Naive thymus-derived CD4-positive, alpha-beta T cell (primary cell): ENCODE measurements around the gene LRFN4. TPM values are rescaled to one million over a fixed set of nuclear protein-coding genes. Genes with fewer than 3 reads are reported as not detected.
A peak's percentile ranks its signal among the peaks of the same experiment; 100 is the strongest.

Experiments used
- ATAC-seq: fragments of 150-1000 bp; cut with Tn5 transposase; 2 replicates; pipeline ENCODE4 v1.10.0; 2021; ENCODE audit warnings: mild to moderate bottlenecking, moderate library complexity
- CTCF ChIA-PET: fragments of 350-600 bp; sonication (Branson Sonifier 250); formaldehyde crosslinking; loops from one replicate; lab custom pipeline; 2021; ENCODE audit warnings: antibody characterized with exemption; lab: Charles Lee
- POLR2A ChIA-PET: fragments of 350-600 bp; sonication (Branson Sonifier 250); formaldehyde crosslinking; loops from one replicate; lab custom pipeline; 2021; ENCODE audit warnings: antibody characterized with exemption, inconsistent platforms; lab: Charles Lee
- DNase-seq, 9 donors: peaks; one replicate each; pipeline versions ENCODE4 v3.0.0 to v3.0.0-alpha.2; 2020 to 2022; ENCODE audit warnings: mixed read lengths in 1 of 9
- H3K27ac ChIP-seq: one replicate; pipeline ENCODE4 v1.7.0; 2013; ENCODE audit warnings: mild to moderate bottlenecking, low read depth, low read length, moderate library complexity
- H3K27me3 ChIP-seq, 2 donors: one replicate each; pipeline ENCODE4 v1.7.0; 2013; ENCODE audit warnings: low read length in 2 of 2, mild to moderate bottlenecking in 2 of 2, moderate library complexity in 2 of 2; ENCODE audit not compliant: control insufficient read depth in 2 of 2, insufficient read depth in 2 of 2
- H3K36me3 ChIP-seq, 3 experiments: 1 replicate in 2 of 3; 2 replicates in 1 of 3; pipeline ENCODE4 v1.7.0; 2013; ENCODE audit warnings: low read length in 3 of 3, mild to moderate bottlenecking in 3 of 3, moderate library complexity in 1 of 3; ENCODE audit not compliant: insufficient read depth in 3 of 3, control insufficient read depth in 2 of 3
- H3K4me1 ChIP-seq, 2 donors: one replicate each; pipeline ENCODE4 v1.7.0; 2013; ENCODE audit warnings: low read length in 2 of 2, mild to moderate bottlenecking in 2 of 2, moderate library complexity in 1 of 2; ENCODE audit not compliant: control insufficient read depth in 2 of 2, insufficient read depth in 2 of 2
- H3K4me3 ChIP-seq: 2 replicates; pipeline ENCODE4 v1.7.0; 2013; ENCODE audit warnings: mild to moderate bottlenecking, low read length
- H3K9me3 ChIP-seq, 3 experiments: 1 replicate in 2 of 3; 2 replicates in 1 of 3; pipeline ENCODE4 v1.7.0; 2013; ENCODE audit warnings: low read length in 3 of 3; ENCODE audit not compliant: control insufficient read depth in 2 of 3
- H3K27ac Mint-ChIP-seq, 9 donors: one replicate each; pipeline ENCODE4 v1.8.0; 2020 to 2022; ENCODE audit warnings: mixed read lengths in 9 of 9, mild to moderate bottlenecking in 8 of 9, moderate library complexity in 5 of 9, inconsistent platforms in 2 of 9
- H3K27me3 Mint-ChIP-seq, 5 donors: one replicate each; pipeline ENCODE4 v1.8.0; 2021 to 2022; ENCODE audit warnings: mixed read lengths in 5 of 5, mild to moderate bottlenecking in 1 of 5
- H3K36me3 Mint-ChIP-seq, 5 donors: one replicate each; pipeline ENCODE4 v1.8.0; 2020 to 2022; ENCODE audit warnings: mixed read lengths in 5 of 5, mild to moderate bottlenecking in 3 of 5, inconsistent platforms in 1 of 5
- H3K4me1 Mint-ChIP-seq, 7 donors: one replicate each; pipeline ENCODE4 v1.8.0; 2020 to 2022; ENCODE audit warnings: mixed read lengths in 7 of 7, mild to moderate bottlenecking in 3 of 7, inconsistent platforms in 1 of 7
- H3K4me3 Mint-ChIP-seq, 10 donors: one replicate each; pipeline ENCODE4 v1.8.0; 2020 to 2022; ENCODE audit warnings: mild to moderate bottlenecking in 10 of 10, mixed read lengths in 10 of 10, moderate library complexity in 6 of 10, inconsistent platforms in 2 of 10
- H3K9me3 Mint-ChIP-seq, 11 donors: one replicate each; pipeline ENCODE4 v1.8.0; 2020 to 2022; ENCODE audit warnings: mixed read lengths in 11 of 11, mild to moderate bottlenecking in 4 of 11, inconsistent platforms in 1 of 11, moderate library complexity in 1 of 11
- intact Hi-C, 2 donors: fragments of 100-400 bp; cut with micrococcal nuclease; formaldehyde crosslinking; loops; one replicate each; pipeline ENCODE4 v1.15.1; 2023
- polyA plus RNA-seq, 2 donors: library from polyadenylated mRNA; unstranded; fragments of 300-500 nt; fragmentation: Illumina TruSeq; gene quantifications; one replicate each; pipeline ENCODE4 v1.2.3, GENCODE V29; 2021
- total RNA-seq, 6 experiments: library from RNA in 5 of 6; stranded (reverse) in 5 of 6; gene quantifications; 1 replicate in 5 of 6; 2 replicates in 1 of 6; pipeline ENCODE4 v1.2.3 and lab custom pipeline; 2021 to 2026

The LRFN4 gene
- total and polyA plus RNA-seq, 7 experiments from 2014 or later, result 0.84 to 21.2 (median 1.6) TPM; not detected in 2

DNA sequence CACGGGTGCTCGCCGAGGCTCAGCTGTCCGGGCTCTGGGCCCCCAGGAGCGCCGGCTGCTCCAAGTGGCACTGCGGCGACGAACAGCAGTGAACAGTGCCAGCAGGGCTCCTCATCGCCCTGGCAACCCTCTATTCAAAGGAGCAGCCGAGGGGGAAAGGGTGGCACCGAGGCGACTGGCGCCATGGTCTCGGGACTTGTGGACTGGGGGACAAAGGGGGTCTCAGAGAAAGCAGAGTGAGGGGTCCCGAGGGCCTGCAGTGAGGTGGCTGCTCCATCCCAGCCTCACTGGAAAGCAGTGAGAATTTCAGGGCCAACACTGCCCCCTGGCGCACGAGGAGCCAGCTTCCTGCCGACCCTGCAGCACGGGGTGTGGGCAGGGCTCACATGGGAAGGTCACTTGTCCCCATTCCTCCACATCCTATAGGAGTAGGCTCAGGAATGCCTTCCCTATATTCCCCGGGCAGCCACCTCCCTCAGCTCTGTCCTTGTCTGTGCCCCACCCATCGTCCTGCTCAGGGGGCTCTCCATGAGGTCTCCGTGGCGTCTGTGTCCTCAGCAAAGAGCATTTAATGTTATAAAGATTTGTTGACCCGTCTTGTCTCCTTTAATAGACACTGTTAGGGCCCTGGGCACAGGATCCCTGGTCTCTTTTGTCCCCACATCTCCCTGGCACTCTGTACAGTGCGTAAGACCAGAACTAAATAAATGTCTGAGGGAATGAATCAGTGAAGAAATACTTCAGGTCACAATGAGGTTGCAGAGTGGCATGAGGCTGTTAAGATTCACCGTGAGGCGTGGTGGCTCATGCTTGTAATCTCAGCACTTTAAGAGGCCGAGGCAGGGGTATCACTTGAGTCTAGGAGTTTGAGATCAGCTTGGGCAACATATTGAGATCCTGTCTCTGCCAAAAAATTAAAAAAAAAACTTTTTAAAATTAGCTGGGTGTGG is 26.4 kb downstream of the LRFN4 start:
- no peaks in the 10 kb centered on the region for H3K9me3 Mint-ChIP-seq
- DNase-seq (peak in 8 of 9 donors; percentile 37 to 68 (median 48)), ATAC-seq (peak; percentile 72)
- intact Hi-C loops, result loop anchor here (1.0 kb wide), 1 partner anchor 189 kb away; no protein-coding TSS in a partner anchor
- H3K27ac ChIP-seq, result no peak overlapping the region
- no peak overlapping the region for H3K4me3 ChIP-seq
- peaks cover 0 to 3% (median 0%) of the 10 kb centered on the region in 5 donors for H3K36me3 Mint-ChIP-seq
- no peak overlapping the region for H3K4me3 Mint-ChIP-seq
- H3K27me3 Mint-ChIP-seq, result no peaks in the 10 kb centered on the region
- no peaks in the 10 kb centered on the region for H3K36me3 ChIP-seq
- ChIA-PET CTCF (interaction anchor here (0.8 to 2.3 kb wide), 2 partner anchors 13 to 180 kb away, joined by 3 to 6 read pairs; no protein-coding TSS in a partner anchor), POLR2A (no interaction called here)
- H3K27ac Mint-ChIP-seq, result no peak overlapping the region
- peaks cover 8 to 29% (median 20%) of the 10 kb centered on the region in 7 donors for H3K4me1 Mint-ChIP-seq
- no peaks in the 10 kb centered on the region for H3K9me3 ChIP-seq
- H3K4me1 ChIP-seq, result peaks cover 0 to 15% of the 10 kb centered on the region in 2 donors
- H3K27me3 ChIP-seq, result no peaks in the 10 kb centered on the region

DNA sequence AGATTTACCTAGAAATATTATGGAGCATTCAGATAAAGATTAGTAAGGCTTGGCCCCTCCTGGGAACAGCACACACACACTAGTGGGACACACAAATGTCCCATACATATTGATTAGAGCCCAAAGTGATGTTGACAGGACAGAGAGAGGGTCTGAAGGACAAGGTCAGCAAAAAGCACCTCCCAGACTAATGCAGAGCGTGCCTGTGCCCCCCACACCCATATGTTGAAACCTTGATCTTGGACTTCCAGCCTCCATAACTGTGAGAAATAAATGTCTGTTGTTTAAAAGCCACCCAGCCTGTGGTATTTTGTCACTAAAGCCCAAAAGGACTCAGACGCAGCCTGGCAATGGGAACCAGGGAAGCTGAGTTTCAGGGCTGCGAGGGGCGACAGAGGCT is 27.6 kb downstream of the LRFN4 start:
- H3K36me3 ChIP-seq, result no peaks in the 10 kb centered on the region
- peaks cover 8 to 29% (median 18%) of the 10 kb centered on the region in 7 donors for H3K4me1 Mint-ChIP-seq
- H3K4me3 Mint-ChIP-seq, result no peak overlapping the region
- no peak overlapping the region for H3K27ac Mint-ChIP-seq
- H3K9me3 ChIP-seq, result no peaks in the 10 kb centered on the region
- peaks cover 0 to 15% of the 10 kb centered on the region in 2 donors for H3K4me1 ChIP-seq
- no peaks in the 10 kb centered on the region for H3K27me3 Mint-ChIP-seq
- DNase-seq (no peak), ATAC-seq (no peak)
- no peak overlapping the region for H3K4me3 ChIP-seq
- ChIA-PET CTCF (no interaction called here), POLR2A (no interaction called here)
- intact Hi-C loops, result no loop called here
- peaks cover 0 to 3% (median 0%) of the 10 kb centered on the region in 5 donors for H3K36me3 Mint-ChIP-seq
- H3K27me3 ChIP-seq, result no peaks in the 10 kb centered on the region
- H3K27ac ChIP-seq, result no peak overlapping the region
- no peaks in the 10 kb centered on the region for H3K9me3 Mint-ChIP-seq

DNA sequence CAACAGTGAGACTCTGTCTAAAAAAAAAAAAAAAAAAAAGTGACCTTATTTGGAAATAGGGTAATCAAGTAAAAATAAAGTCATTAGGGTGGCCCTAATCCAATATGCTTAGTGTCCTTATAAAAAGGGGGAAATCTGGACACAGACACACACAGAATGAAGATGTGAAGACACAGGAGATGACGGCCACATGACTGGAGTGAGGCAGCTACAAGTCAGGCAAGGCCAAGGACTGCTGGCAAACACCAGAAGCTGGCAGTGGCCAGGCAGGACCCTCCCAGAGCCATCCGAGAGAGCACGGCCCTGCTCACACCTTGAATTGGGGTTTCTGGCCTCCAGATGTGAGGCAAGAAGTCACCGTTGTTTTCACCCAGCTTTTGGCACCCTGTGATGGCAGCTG is 28.6 kb downstream of the LRFN4 start:
- no peaks in the 10 kb centered on the region for H3K27me3 Mint-ChIP-seq

DNA sequence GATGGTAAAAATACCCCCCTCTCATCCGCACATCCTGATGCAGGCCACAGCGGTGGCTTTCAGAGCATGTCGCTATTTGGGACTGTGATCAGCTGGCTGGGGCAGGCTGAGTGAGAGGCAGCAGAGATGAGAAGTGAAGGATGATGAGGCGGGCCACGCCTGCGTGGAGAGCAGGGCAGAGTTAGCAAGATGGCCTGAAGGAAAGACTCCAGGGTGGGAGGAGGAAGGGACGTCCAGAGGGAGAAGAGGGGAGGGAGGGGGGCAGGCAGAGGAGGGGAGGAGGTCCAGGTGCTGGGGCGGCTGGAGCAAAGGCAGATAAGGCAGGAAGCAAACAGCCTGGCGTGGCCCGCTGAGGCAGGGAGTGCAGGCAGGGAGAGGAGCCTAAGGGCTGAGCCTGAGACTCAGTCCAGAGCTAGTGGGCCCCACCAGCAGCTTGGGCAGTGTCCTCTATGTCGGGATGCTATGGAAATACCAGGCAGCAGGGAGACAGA is 29.1 kb downstream of the LRFN4 start:
- intact Hi-C loops, result no loop called here
- Mint-ChIP-seq H3K36me3 (peaks cover 0 to 3% (median 0%) of the 10 kb centered on the region in 5 donors), H3K4me3 (no peak overlapping the region), H3K27me3 (no peaks in the 10 kb centered on the region), H3K9me3 (no peaks in the 10 kb centered on the region), H3K4me1 (peaks cover 1 to 20% (median 6%) of the 10 kb centered on the region in 7 donors), H3K27ac (peak overlapping the region in 1 of 9 donors; percentile 62)
- CTCF ChIA-PET, result interaction anchor here (0.5 to 1.2 kb wide), 3 partner anchors 90 to 207 kb away, joined by 3 to 4 read pairs (median 3); no protein-coding TSS in a partner anchor
- Histone ChIP-seq H3K27me3 (no peaks in the 10 kb centered on the region), H3K4me1 (peaks cover 0 to 5% of the 10 kb centered on the region in 2 donors), H3K36me3 (no peaks in the 10 kb centered on the region), H3K4me3 (no peak overlapping the region), H3K27ac (no peak overlapping the region), H3K9me3 (no peaks in the 10 kb centered on the region)
- POLR2A ChIA-PET, result no interaction called here
- no peak for ATAC-seq
- no peak for DNase-seq

More for the DNA sequence above, 28.6 kb downstream of the LRFN4 start:
- H3K27ac Mint-ChIP-seq, result no peak overlapping the region
- no peaks in the 10 kb centered on the region for H3K27me3 ChIP-seq
- H3K9me3 ChIP-seq, result no peaks in the 10 kb centered on the region
- H3K36me3 Mint-ChIP-seq, result peaks cover 0 to 3% (median 0%) of the 10 kb centered on the region in 5 donors
- H3K4me1 ChIP-seq, result peaks cover 0 to 10% of the 10 kb centered on the region in 2 donors
- H3K4me1 Mint-ChIP-seq, result peaks cover 7 to 25% (median 11%) of the 10 kb centered on the region in 7 donors
- intact Hi-C loops, result no loop called here
- no peak for ATAC-seq
- POLR2A ChIA-PET, result no interaction called here
- no peak for DNase-seq
- no peak overlapping the region for H3K27ac ChIP-seq
- no peak overlapping the region for H3K4me3 ChIP-seq
- no peaks in the 10 kb centered on the region for H3K9me3 Mint-ChIP-seq
- H3K36me3 ChIP-seq, result no peaks in the 10 kb centered on the region
- no peak overlapping the region for H3K4me3 Mint-ChIP-seq
- CTCF ChIA-PET, result interaction anchor here (0.7 to 1.2 kb wide), 2 partner anchors 189 to 207 kb away, joined by 3 to 4 read pairs; no protein-coding TSS in a partner anchor

DNA sequence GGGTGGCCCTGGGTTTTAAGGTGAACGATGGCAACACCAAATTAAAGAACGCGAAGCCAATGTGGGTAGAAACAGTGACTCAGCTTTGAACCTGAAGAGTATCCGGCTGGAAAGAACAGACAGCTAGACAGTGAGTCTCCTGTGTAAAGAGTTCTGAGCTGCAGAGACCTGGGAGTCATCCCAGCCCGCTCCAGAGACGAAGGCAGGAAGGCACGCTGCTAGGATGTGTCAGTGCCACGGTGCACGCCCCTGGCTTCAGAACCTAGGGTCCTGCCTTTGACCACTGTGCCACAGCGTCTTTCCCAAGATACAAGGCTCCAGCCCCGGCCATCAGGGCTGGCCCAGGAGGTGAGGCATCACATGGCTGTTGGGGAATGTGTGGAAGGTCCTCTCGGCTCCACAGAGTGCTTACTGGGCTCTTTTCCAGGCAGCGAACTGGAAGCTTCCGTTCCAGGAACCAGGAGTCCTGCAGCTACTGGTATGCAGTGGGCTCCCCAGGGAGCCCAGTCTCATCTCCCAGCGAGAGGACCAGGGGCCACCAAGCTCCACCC is 29.9 kb downstream of the LRFN4 start:
- Histone ChIP-seq H3K27ac (no peak overlapping the region), H3K9me3 (no peaks in the 10 kb centered on the region), H3K4me3 (no peak overlapping the region), H3K36me3 (no peaks in the 10 kb centered on the region), H3K4me1 (no peaks in the 10 kb centered on the region), H3K27me3 (no peaks in the 10 kb centered on the region)
- no peak overlapping the region for H3K4me3 Mint-ChIP-seq
- no peaks in the 10 kb centered on the region for H3K27me3 Mint-ChIP-seq
- ChIA-PET POLR2A (no interaction called here), CTCF (interaction anchor here (0.5 to 0.9 kb wide), 2 partner anchors 22 to 91 kb away, joined by 3 read pairs; no protein-coding TSS in a partner anchor)
- peaks cover 0 to 3% (median 0%) of the 10 kb centered on the region in 5 donors for H3K36me3 Mint-ChIP-seq
- no peak overlapping the region for H3K27ac Mint-ChIP-seq
- peaks cover 0 to 14% (median 2%) of the 10 kb centered on the region in 7 donors for H3K4me1 Mint-ChIP-seq
- no peaks in the 10 kb centered on the region for H3K9me3 Mint-ChIP-seq
- DNase-seq (no peak), ATAC-seq (no peak)
- intact Hi-C loops, result no loop called here

DNA sequence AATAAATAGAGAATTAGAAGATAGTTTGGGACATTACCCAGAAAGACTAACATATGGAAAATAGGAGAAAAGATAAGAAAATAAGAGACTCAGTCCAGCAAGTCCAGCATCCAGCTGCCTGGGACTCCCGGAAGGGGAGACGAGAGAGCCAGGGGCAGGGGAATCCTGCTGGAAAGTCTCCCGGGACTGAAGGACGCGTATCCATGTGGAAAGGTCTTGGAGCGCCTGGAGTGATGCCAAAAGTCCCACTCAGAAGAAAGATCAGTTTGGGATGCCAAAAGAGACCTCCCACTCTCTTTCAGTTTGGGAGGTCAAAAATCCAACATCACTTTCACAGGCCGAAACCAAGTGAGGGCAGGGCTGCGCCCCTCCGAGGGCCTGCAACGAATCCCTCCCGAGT is 30.7 kb downstream of the LRFN4 start:
- Histone ChIP-seq H3K9me3 (no peaks in the 10 kb centered on the region), H3K36me3 (no peaks in the 10 kb centered on the region), H3K4me1 (no peaks in the 10 kb centered on the region), H3K27ac (no peak overlapping the region), H3K4me3 (no peak overlapping the region), H3K27me3 (no peaks in the 10 kb centered on the region)
- intact Hi-C loops, result no loop called here
- ChIA-PET POLR2A (no interaction called here), CTCF (interaction anchor here (0.9 kb wide), 1 partner anchor 23 kb away, joined by 3 read pairs; no protein-coding TSS in a partner anchor)
- no peaks in the 10 kb centered on the region for H3K27me3 Mint-ChIP-seq
- no peak overlapping the region for H3K4me3 Mint-ChIP-seq
- ATAC-seq, result no peak
- H3K27ac Mint-ChIP-seq, result no peak overlapping the region
- H3K36me3 Mint-ChIP-seq, result peaks cover 0 to 4% (median 0%) of the 10 kb centered on the region in 5 donors
- peaks cover 0 to 10% (median 0%) of the 10 kb centered on the region in 7 donors for H3K4me1 Mint-ChIP-seq
- no peaks in the 10 kb centered on the region for H3K9me3 Mint-ChIP-seq
- no peak for DNase-seq
